GM19395 (cell line): Measurements from ENCODE around the gene CCL25.
"Not testable (repeated sequence)": the region's sequence is repeated elsewhere in the genome, so short reads cannot be mapped to it uniquely, and the experiment has no call there.

Experiments
- ATAC-seq: cut with Tn5 transposase; IDR thresholded peaks from one replicate; pipeline ENCODE4 v1.9.1; 2021; ENCODE audit warnings: mild to moderate bottlenecking, moderate library complexity; ENCODE audit not compliant: unreplicated experiment

The CCL25 gene, protein sequence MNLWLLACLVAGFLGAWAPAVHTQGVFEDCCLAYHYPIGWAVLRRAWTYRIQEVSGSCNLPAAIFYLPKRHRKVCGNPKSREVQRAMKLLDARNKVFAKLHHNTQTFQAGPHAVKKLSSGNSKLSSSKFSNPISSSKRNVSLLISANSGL

DNA sequence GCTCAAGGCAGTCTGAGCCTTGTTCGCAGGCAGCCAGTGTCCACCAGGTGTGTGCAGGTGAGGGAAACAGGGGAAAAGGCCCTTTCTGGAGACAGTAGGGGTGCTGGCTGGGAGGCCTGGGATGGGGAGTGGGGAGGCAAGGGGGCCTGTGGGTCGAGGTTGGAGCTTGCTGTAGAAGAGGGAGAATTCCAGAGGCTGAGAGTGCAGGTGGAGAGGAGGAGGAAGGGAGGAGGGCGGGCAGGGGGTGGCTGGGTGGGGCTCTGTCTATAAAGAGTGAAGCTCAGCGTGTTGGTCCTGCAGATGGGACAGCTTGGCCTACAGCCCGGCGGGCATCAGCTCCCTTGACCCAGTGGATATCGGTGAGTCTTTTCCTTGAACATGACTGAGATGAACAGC lies at the start of gene CCL25:
Gene CCL25 (plus strand): TSS at position 297 of the 396 bp plus-strand sequence. CDS start 290 bp downstream, outside the sequence.
- ATAC-seq, result no peak

DNA sequence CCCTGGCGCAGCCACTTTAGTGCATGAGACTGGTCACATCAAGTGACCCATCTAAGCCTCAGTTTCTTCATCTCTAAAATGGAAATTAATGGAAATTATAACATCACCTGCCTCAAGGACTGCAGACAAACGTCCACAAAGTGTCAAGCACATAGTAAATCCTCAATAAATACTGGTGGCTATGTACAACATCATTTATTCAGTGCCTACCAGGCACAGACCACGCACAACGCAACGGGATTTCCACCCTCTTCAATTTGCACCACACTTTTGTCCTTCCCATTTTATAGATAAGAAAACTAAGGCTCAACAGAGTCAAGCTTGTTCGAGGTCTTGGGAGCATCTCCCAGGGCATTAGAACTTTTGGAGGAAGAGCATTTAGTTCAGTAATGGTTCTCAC lies 48.6 kb upstream of the CCL25 start:
- no peak for ATAC-seq

DNA sequence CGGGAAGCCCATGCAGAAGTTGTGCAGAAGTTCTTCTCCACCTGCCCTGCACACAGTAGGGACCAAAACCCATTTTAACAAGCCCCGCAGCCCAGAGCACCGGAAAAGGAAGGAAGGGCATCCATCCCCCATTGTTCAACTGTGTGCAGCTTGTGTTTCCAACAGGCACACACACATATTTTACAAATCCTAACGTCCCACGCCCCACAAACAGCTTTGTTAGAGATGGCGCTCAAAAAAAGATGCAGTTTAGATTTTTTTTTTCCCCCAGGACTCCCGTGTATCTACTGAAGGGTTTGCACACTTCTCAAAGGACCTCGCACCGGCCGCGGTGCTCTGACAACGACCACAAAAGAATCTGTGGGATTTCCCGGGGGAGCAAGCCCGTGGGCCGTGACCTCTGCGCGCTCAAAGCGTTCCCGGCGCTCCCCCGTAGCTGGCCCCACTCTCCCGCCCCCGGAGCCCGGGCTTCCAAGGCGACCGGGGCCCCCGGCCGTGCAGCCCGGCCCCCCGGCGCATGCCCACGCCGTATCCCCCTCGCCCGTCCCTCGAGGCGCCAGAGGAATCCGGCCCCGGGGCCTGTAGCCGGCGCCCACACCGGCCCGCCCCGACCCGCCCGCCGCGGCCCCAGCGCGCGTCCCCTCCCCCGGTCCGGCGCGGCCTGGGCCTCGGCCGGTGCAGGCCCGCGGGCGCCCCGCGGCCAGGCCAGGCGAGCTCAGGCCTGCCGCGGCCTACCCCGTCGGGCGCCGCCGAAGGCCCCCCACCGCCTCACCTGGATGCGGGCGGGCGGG lies 47.6 kb upstream of the CCL25 start:
- ATAC-seq, result no peak

DNA sequence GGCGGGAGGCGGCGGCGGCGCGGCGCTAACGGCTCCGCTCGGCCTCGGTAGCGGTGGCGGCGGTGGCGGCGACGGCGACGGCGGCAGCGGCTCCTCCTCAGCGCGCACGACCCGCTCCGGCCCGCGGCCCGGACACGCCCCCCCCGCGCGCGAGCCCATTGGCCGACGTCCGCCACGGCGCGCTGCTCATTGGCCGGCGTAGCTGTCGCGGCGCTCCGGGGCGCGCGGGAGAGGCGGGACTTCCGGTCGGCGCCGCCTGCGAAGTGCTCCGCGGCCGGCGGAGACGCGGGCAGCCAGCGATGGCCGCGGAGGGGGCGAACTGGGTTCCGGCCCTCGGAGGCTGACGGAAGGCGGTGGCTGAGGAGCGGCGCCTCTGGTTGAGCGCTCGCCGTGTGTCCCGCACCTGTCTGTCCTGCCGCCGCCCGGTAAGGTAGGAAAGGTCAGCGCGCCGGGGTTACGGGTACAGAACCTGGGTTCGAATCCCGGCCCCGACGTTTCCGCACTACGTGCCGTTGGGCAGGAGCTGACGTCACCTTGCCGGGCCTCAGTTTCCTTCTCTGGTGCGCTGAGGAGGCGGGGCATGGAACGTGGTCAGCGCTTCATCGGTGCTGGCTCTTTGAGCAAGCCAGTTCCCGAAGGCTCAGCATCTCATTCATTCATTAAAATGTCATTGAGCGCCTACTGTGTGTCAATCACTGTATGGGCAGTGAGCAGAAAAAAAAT lies 46.9 kb upstream of the CCL25 start, which contains the start of gene ELAVL1:
Gene ELAVL1 (minus strand): TSS at position 108 of the 723 bp plus-strand sequence. CDS start 13,826 bp downstream, outside the sequence.
- ATAC-seq, result no peak

DNA sequence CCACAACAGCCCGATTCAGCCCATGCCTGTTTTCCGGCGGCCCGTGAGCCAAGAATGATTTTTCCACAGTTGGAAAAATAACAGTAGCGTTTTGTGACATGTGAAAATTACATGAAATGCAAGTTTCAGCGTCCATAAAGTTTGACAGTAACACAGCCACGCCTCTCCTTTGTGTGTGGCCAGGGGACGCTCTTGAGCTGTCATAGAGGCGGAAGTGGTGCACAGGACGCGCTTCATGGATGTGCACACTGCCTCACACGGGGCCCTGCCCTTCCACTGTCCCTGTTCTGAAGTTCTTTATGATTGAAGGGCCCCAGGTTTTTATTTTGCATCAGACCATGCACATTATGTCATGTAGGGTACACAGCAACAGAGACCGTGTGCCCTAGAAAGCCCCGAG lies 34.8 kb upstream of the CCL25 start:
- no peak for ATAC-seq

DNA sequence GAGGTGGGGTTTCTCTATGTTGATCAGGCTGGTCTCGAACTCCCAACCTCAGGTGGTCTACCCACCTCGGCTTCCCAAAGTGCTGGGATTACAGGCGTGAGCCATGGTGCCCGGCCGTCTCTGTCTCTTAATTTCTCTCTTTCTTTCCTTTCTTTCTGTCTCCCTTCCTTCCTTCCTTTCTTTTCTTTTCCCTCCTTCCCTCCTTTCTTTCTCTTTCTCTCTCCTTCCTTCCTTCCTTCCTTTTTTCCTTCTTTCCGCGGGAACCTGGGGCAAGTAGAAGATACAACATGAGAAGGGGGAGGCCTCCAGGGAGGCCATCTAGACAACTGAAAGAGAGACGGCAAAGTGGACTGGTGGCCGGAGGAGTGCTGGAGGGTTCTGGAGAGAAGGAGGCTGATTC lies 31.9 kb upstream of the CCL25 start:
- no peak for ATAC-seq

DNA sequence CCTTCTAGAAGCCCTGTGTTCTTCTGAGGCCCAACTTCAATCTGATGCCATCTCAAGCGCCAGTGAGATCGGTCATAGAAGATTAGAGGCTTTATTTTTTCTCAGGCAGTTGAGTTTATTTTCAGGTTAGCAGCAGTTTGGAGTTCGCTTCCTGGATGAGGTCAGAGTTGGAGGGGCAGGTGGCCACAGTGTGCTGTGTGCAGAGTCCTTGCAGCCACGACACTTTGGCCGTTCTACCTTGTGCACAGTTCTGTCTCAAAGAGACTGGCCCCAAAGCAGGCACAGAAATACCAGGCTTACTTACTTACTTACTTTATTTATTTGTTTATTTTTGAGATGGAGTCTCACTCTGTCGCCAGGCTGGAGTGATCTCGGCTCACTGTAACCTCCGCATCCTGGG lies 31.2 kb upstream of the CCL25 start:
- ATAC-seq, result no peak

DNA sequence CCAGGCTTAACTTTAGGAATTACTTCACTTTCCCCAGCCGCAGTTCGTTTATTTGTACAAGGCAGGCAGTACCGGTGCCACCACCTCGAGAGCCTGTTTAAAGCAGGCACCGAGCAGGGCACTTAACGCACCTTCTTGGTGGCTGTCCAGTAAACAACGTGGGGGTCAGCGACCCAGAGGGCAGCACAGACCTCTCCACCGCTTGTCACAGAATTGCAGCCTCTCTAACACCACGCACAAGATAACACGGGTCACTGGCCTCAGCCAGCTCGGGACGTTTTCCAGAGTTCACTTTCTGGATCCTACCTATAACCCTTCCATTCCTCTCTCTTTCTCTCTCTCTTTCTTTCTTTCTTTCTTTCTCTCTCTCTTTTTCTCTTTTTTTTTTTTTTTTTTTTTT lies 30.3 kb upstream of the CCL25 start:
- ATAC-seq, result no peak

DNA sequence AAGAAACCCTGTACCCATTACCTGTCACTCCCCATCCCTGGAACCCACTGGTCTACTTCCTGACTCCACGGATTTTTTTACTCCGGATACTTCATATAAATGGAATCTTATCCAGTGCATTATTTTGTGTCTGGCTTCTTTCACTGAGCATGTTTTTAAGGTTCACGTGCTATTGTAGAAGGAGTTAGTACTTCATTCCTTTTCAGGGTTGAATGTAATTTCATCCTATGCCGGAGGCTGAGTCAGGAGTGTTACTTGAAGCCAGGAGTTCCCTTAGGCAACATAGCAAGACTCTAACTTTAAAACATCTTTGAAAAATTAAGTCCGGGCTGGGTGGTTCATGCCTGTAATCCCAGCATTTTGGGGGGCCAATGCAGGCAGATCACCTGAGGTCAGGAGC lies 29.2 kb upstream of the CCL25 start:
- ATAC-seq, result no peak

DNA sequence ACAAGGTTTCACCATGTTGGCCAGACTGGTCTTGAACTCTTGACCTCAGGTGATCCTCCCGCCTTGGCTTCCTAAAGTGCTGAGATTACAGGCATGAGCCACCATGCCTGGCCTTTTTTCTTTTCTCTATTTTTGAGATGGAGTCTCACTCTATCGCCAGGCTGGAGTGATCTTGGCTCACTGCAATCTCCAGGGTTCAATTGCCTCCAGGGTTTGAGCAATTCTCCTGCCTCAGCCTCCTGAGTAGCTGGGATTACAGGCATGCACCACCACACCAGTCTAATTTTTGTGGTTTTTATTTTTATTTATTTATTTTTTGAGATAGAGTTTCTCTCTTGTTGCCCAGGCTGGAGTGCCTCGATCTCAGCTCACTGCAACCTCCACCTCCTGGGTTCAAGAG lies 28.3 kb upstream of the CCL25 start:
- not testable (repeated sequence) for ATAC-seq

DNA sequence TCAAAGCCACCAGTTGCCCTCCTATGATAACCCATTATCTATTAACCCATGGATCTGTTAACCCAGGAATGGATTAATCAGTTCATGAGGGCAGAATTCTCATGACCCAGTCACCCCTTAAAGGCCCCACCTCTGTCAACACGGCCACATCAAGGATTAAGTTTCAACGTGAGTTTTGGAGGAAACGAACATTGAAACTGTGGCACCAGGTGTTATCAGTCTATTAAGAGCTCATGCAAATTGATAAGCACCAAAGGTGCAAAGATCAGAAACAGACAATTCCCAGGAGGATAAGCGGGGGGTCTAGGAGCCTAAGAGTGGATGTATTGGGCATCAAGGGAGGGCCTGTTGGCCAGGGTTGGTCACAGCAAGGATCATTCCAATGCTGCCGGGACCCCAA lies 27.2 kb upstream of the CCL25 start:
- no peak for ATAC-seq

DNA sequence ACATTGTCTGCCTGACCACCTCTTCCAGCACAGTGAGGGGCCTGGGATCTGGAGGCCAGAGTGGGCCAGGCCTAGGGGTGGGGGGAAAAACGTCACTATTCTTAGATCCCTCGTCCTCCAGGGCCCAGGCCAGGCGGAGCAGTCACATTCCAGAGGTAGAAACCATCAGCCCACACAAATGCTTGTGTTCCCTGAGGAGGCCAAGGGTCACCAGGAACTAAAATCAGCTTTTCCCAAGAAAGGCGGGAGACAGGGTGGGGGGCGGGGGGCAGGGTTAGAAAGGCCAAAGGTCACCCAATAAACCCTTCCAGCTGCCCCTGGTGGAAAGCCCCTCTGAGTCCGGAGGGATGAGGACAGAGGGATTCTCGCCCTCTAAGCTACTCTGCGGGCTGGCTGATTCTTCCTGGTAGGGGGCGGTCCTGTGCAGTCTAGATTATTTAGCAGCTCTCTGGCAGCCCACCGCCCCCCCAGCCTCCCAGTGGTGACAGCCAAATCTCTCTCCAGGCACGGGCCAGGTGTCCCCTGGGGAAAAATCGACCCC lies 23.5 kb upstream of the CCL25 start:
- no peak for ATAC-seq

DNA sequence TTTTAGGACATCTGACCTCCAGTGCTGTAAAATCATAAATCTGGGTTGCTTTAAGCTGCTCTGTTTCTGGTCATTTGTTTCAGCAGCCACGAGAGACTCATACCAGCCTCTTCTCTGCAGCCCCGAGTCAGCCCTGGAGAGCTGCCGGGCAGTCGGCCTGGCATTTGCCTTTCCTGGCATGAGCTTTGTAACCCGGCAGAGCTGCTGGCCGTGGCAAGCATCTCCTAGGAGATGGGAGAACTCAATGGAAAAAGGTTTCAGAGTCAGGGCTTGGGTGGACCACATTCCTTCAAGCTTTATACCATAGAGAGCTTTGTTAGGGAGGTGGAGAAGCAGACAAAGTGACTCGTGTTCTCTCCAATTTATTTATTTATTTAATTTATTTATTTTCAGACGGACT lies 21.6 kb upstream of the CCL25 start:
- no peak for ATAC-seq

DNA sequence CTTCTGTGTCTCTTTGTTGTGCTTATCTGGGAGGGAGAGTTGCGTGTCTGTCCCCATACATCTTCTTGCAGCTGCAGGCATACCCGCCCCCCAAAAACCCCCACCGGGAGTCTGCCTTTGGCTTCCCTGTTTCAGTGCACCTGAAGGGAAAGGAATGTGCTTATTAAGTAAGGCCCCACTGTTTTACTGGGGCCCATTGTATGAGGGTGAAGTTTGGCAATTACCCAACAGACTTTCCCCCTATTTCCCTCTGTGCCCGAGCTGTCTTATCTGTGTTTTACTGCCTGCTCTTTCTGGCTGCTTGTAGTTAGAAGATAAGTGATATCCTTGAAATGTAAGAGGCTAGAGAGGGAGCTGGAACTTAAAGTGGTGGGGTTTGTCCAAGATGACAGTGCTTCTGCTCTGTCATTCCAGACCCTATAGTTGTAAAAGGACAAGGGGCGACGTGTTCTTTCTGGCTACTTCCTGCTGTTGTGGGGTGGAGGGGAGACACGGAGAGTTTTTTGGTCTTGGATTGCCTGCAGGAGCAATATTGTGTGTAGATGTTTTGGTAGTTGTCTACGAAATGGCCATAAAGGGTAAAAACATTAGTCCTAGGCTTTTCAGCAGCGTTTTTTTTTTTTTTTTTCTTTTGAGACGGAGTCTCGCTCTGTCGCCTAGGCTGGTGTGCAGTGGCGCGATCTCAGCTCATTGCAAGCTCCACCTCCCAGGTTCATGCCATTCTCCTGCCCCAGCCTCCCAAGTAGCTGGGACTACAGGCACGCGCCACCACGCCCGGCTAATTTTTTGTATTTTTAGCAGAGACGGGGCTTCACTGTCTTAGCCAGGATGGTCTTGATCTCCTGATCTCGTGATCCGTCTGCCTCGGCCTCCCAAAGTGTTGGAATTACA lies 19.0 kb upstream of the CCL25 start:
- ATAC-seq, result not testable (repeated sequence)

DNA sequence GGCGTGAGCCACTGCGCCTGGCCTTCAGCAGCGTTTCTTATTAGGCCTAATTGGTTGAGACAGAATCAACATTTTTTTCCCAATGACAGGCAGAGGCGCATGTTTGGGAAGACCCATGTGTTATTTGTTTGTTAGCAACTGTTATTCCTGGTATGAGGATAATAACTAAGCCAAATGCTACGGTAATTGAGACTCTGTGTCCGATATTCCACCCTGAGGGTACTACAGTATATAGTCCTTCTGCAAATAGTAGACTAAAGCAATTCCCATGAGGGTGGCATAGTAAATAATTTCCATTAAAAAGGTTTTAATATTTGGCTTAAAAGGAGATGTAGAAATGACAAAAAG lies 18.4 kb upstream of the CCL25 start:
- no peak for ATAC-seq

DNA sequence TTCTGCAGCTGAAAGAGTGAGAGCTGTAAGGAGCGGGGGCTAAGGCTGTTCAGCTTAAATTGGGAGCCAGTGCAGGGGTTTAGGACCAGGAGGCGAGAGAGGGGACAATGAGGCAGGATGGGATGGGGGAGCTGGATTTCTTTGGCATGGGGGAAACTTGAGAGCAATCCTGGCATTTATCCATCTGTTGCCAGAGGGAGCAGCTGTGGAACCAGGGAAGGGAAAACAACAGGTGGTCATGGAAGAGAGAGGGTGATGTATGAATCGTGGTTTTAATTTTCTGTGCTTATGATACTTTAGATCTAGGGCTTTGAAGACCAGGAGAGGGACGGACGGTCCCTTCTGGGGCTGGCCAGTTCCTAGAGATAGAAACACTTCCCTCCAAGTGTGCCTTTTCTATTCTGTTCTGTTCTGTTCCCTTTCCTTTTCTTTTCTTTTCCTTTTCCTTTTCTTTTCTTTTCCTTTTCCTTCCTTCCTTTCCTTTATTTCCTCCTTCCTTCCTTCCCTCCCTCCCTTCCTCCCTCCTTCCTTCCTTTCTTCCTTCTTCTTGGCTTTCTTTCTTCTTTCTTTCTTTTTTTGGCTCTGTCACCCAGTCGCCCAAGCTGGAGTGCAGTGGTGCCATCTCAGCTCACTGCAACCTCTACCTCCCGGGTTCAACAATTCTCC lies 16.0 kb upstream of the CCL25 start:
- ATAC-seq, result no peak

DNA sequence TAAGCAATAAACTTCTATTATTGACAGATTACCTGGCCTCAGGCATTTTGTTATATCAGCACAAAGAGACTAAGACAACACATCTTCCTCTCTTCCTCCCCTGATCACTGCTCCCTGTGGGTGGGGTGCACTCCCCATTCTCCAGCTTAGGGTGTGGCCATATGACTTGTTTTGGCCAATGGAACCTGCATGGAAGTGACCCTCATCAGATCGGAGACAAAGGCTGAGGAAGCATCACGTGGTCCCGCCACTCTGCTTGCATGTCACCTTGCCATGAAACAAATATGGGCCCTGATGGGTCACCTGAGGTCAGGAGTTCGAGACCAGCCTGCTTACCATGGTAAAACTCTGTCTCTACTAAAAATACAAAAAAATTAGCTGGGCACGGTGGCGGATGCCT lies 13.7 kb upstream of the CCL25 start:
- no peak for ATAC-seq

DNA sequence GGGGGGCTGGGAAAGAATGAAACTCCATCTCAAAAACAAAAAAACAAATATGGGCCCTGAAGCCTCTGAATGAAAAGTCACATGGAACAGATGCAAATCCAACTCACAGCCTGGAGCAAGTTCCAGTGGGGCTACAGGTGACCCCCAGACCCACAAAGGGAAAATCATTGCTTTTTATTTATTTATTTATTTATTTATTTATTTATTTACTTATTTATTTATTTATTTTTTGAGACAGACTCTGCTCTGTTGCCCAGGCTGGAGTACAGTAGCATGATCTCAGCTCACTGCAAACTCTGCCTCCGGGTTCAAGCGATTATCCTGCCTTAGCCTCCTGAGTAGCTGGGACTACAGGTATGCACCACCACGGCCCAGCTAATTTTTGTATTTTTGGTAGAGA lies 13.3 kb upstream of the CCL25 start:
- ATAC-seq, result no peak

DNA sequence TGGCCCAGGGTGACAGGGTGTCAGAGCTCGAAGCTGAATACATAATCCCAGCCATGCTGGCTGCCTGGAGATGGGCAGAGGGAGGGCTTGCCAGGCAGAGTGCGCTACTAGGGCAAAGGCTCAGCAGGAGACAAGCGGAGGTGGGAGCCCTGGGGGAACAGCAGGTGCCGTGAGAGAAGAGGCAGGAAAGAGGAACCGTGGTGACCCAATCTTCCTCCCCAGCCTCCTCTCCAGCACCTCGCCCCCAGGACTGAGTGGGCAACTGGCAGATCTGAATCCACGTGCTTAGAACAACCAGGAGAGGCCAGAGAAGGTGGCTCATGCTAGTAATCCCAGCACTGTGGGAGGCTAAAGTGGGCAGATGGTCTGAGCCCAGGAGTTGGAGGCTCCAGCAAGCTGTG lies 11.0 kb upstream of the CCL25 start:
- no peak for ATAC-seq

DNA sequence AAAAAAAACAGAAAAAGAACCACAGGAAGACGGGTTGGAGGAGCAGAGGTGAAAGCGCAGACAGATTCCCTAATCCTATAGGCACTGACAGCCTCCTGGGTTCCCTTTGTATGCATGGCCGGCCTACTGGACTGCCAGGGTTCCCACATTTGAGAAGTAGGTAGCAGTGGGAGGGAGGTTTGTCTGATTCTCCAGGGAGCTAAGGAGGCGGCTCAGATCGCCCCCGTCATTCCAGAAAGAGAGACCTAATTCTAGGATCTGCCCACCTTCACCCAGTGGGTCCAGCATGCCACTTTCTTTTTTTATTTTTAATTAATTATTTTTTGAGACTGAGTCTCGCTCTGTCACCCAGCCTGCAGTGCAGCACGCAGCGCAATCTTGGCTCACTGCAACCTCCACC lies 9.7 kb upstream of the CCL25 start:
- no peak for ATAC-seq
